Uterus (tissue), 4 donors: ENCODE measurements around the gene MFSD12. TPM values are rescaled to one million over a fixed set of nuclear protein-coding genes. Genes with fewer than 3 reads are reported as not detected.

ENCODE experiments used
- DNase-seq, 2 donors: peaks; one replicate each; pipeline ENCODE4 v3.0.0-alpha.2; 2019 to 2020
- H3K27ac ChIP-seq, 2 donors: fragments of 200-600 bp; sonication (generic); 1 replicate in 1 of 2; 2 replicates in 1 of 2; pipeline ENCODE4 v1.5.1; 2016 to 2018
- H3K27me3 ChIP-seq, 2 donors: fragments of 200-600 bp; sonication (generic); one replicate each; pipeline ENCODE4 v1.5.1; 2018 to 2019; ENCODE audit warnings: control low read depth in 1 of 2
- H3K36me3 ChIP-seq, 2 donors: fragments of 200-600 bp; sonication (generic); one replicate each; pipeline ENCODE4 v1.5.1; 2019; ENCODE audit warnings: control low read depth in 1 of 2
- H3K4me1 ChIP-seq, 2 donors: fragments of 200-600 bp; sonication (generic); one replicate each; pipeline ENCODE4 v1.5.1; 2018 to 2019; ENCODE audit warnings: control low read depth in 1 of 2
- H3K4me3 ChIP-seq, 2 donors: fragments of 200-600 bp; sonication (generic); 1 replicate in 1 of 2; 2 replicates in 1 of 2; pipeline ENCODE4 v1.5.1; 2018 to 2019; ENCODE audit warnings: mild to moderate bottlenecking in 1 of 2
- H3K9me3 ChIP-seq, 2 donors: fragments of 200-600 bp; sonication (generic); one replicate each; pipeline ENCODE4 v1.5.1; 2019; ENCODE audit warnings: control low read depth in 1 of 2
- POLR2A ChIP-seq, 2 donors: fragments of 450-650 bp; IDR thresholded peaks; one replicate each; pipeline ENCODE4 v1.6.1; 2016; ENCODE audit warnings: antibody characterized with exemption in 2 of 2, mild to moderate bottlenecking in 1 of 2, moderate library complexity in 1 of 2
- intact Hi-C: fragments of 100-400 bp; cut with DNase I; formaldehyde crosslinking; loops from one replicate; pipeline ENCODE4 v1.15.1; 2023; ENCODE audit warnings: low total_unique reads
- total RNA-seq, 4 donors: library from RNA; depleted of rRNA in 3 of 4; stranded (reverse); fragments of >200 nt in 3 of 4; gene quantifications; one replicate each; pipeline versions ENCODE4 v1.1.0 to v1.2.4, GENCODE V29; 2014 to 2023
- TF ChIP-seq, protein P1 (sequence below), 4 experiments: fragments of 200-600 bp in 2 of 4; fragments of 450-650 bp in 2 of 4; sonication (generic) in 2 of 4; IDR thresholded peaks; one replicate each; pipeline ENCODE4 v1.5.1; 2016 to 2019; ENCODE audit warnings: antibody characterized with exemption in 4 of 4, mild to moderate bottlenecking in 2 of 4, moderate library complexity in 1 of 4
- donor health status: DM: yes; HTN: yes; CAD: no.

The MFSD12 gene
- 10 to 100 TPM in 3 of 4 donors, under 1 TPM in 1; 0.59 to 44.9 (median 38.9) TPM for total RNA-seq

DNA sequence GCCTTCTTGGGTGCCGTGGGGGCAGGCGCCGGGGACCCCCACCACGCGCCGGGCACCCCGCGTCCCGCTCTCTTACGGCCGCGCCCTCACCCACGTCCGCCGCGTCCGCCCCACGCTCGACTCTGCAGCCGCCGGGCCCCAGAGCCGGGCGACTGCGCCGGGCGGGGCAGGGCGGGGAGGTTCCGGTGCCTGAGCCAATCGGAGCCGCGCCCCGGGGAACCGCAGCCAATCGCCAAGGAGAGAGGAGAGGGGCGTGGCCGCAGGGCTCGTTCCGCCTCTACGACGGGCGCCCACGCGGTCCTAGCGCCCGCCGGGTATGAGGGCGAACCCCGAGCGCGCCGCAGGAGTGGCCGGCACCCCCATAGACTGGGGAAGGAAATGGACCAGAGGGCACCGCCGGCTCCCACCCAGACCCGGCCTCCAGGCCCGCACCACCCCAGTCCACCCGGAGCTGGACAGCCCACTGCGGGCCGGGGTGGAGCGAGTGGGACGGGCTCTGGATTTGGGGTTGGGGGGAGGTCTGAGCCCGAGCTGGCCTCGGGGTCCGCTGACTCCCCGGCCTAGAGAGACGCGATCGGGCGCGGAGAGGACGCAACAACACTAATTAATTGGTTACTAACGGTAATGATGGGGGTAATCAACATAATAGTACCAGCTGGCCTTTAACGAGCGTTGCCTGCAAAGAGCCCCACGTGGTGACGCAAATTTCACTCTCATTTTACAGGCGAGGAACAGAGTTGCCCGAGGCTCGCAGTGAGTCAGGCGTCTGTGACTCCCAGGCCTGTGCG is at the start of gene MFSD12:
Gene MFSD12, minus strand, starts transcription at position 126 of the 788 bp plus-strand sequence. CDS start 183 bp downstream, outside the sequence.
- TF ChIP-seq POLR2A (IDR thresholded peaks at IDR 0.05), result peak; percentile 78 to 81
- TF ChIP-seq, protein P1, sequence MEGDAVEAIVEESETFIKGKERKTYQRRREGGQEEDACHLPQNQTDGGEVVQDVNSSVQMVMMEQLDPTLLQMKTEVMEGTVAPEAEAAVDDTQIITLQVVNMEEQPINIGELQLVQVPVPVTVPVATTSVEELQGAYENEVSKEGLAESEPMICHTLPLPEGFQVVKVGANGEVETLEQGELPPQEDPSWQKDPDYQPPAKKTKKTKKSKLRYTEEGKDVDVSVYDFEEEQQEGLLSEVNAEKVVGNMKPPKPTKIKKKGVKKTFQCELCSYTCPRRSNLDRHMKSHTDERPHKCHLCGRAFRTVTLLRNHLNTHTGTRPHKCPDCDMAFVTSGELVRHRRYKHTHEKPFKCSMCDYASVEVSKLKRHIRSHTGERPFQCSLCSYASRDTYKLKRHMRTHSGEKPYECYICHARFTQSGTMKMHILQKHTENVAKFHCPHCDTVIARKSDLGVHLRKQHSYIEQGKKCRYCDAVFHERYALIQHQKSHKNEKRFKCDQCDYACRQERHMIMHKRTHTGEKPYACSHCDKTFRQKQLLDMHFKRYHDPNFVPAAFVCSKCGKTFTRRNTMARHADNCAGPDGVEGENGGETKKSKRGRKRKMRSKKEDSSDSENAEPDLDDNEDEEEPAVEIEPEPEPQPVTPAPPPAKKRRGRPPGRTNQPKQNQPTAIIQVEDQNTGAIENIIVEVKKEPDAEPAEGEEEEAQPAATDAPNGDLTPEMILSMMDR (IDR thresholded peaks at IDR 0.05), result peak in 2 of 4 experiments; percentile 23 to 35
- Histone ChIP-seq H3K9me3 (no peaks in the 10 kb centered on the region), H3K27me3 (no peaks in the 10 kb centered on the region), H3K4me3 (peak within 1 kb of the TSS; percentile 54 to 72), H3K27ac (peak within 1 kb of the TSS; percentile 65 to 73), H3K4me1 (peaks cover 0 to 14% of the 10 kb centered on the region in 2 donors), H3K36me3 (no peaks in the 10 kb centered on the region)
- DNase-seq, result peak; percentile 91 to 95
- intact Hi-C loops, result loop anchor here (10.0 kb wide), 1 partner anchor 57 kb away; no protein-coding TSS in a partner anchor

DNA sequence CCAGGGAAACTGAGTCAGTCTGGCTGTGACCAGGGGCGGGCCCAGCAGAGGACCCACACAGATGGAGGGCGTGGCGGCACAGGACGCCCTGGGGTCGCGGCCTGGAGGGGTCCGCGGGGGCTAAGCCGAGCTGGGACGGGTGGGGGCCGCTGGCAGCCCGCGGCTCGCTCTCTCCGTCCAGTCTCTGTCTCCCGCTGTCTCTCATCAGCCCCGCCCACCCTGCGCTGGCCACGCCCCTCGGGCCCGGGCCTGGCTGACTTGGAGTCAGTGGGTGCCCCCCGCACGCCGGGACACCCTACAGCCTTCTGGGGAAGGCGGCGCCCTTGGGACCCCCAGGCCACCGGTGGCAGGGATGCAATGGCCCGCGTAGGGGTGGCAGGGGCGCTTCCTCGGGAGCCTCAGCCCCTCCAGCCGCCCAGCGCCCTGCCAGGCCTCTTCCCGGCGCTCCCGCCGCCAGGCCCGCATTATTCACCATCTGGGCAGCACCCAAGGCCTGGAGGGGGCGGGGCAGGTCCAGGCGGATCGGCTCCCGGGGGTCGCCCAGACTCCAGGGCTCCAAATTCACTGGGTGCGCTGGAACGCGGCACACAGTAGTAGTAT is 49.4 kb upstream of the MFSD12 start, which contains the start of gene TBXA2R:
Gene TBXA2R, minus strand, starts transcription at position 186 of the 600 bp plus-strand sequence. CDS start 6,241 bp downstream, outside the sequence.
- Histone ChIP-seq H3K36me3 (no peaks in the 10 kb centered on the region), H3K9me3 (no peaks in the 10 kb centered on the region), H3K4me3 (peak within 1 kb of the TSS; percentile 37 to 42), H3K4me1 (peaks cover 0 to 14% of the 10 kb centered on the region in 2 donors), H3K27ac (peak within 1 kb of the TSS; percentile 71 to 82), H3K27me3 (no peaks in the 10 kb centered on the region)
- peak in 1 of 2 donors; percentile 50 for TF ChIP-seq POLR2A (IDR thresholded peaks at IDR 0.05)
- TF ChIP-seq, protein P1 (IDR thresholded peaks at IDR 0.05), result no peak
- peak; percentile 83 to 86 for DNase-seq
- intact Hi-C loops, result no loop called here

DNA sequence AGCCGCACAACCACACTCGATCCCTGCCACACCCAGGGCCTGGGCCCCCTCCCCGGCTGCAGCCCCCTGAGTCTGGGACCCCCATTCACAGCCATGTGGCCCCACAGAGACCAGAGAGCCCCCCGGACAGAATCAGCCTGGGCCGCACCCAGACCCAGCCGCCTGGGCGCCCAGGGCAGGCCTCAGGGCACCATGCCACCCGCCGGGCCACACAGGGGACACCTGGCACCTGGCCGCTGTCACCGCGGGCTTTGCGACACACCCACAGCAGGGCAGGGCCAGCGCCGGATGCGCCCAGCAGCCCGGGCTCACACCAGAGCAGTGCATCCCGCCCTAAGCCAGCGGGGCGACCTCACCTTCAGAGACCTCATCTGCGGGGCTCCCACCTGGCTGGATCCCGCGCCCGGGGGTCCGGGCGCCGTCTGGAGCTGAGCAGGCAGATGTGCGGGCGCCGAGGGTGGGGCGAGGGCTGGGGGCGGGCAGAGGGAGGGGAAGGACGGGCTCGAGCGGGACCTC is 48.8 kb upstream of the MFSD12 start:
- H3K27me3 ChIP-seq, result no peaks in the 10 kb centered on the region
- peak overlapping the region; percentile 71 to 82 for H3K27ac ChIP-seq
- DNase-seq, result no peak
- intact Hi-C loops, result no loop called here
- H3K4me1 ChIP-seq, result peaks cover 0 to 14% of the 10 kb centered on the region in 2 donors
- H3K4me3 ChIP-seq, result peak overlapping the region; percentile 37 to 42
- no peaks in the 10 kb centered on the region for H3K36me3 ChIP-seq
- H3K9me3 ChIP-seq, result no peaks in the 10 kb centered on the region
- TF ChIP-seq, protein P1 (IDR thresholded peaks at IDR 0.05), result no peak
- TF ChIP-seq POLR2A (IDR thresholded peaks at IDR 0.05), result no peak

DNA sequence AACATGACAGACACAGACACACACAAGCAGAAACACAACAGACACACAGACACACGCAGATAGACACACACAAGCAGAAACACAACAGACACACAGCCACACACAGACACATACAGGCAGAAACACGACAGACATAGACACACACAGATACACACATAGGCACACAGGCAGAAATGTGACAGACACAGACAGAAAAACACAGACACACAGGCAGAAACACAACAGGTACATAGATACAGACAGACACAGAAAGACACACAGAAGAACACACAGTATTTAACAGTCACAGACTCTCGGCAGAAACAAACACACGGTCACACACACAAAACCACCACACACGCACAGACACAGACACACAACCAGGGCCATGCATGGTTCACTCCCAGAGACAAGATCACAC is 48.4 kb upstream of the MFSD12 start:
- Histone ChIP-seq H3K4me1 (peaks cover 0 to 14% of the 10 kb centered on the region in 2 donors), H3K36me3 (no peaks in the 10 kb centered on the region), H3K27ac (peak overlapping the region in 1 of 2 donors; percentile 82), H3K27me3 (no peaks in the 10 kb centered on the region), H3K9me3 (no peaks in the 10 kb centered on the region), H3K4me3 (peak overlapping the region; percentile 37 to 42)
- DNase-seq, result no peak
- no peak for TF ChIP-seq POLR2A (IDR thresholded peaks at IDR 0.05)
- TF ChIP-seq, protein P1 (IDR thresholded peaks at IDR 0.05), result no peak
- intact Hi-C loops, result no loop called here
